Upper lobe of right lung (tissue), 1 donor: ENCODE measurements around the gene ATP12A. TPM values are rescaled to one million over a fixed set of nuclear protein-coding genes. Genes with fewer than 3 reads are reported as not detected.
"Not testable (repeated sequence)": the region's sequence is repeated elsewhere in the genome, so short reads cannot be mapped to it uniquely, and the experiment has no call there.

Experiments
- ATAC-seq: fragments of 200-7000 bp; cut with Tn5 transposase; one replicate; pipeline ENCODE4 v1.9.1; 2020; ENCODE audit warnings: mild to moderate bottlenecking, moderate library complexity
- DNase-seq: peaks from one replicate; pipeline ENCODE4 v3.0.0-alpha.2; 2020
- H3K27ac ChIP-seq: fragments of 200-600 bp; one replicate; pipeline ENCODE4 v1.8.0; 2022
- H3K27me3 ChIP-seq: fragments of 200-600 bp; one replicate; pipeline ENCODE4 v1.8.0; 2022; ENCODE audit warnings: mild to moderate bottlenecking
- H3K36me3 ChIP-seq: fragments of 200-600 bp; one replicate; pipeline ENCODE4 v1.8.0; 2022
- H3K4me1 ChIP-seq: fragments of 200-600 bp; one replicate; pipeline ENCODE4 v1.8.0; 2022
- H3K4me3 ChIP-seq: fragments of 200-600 bp; one replicate; pipeline ENCODE4 v1.8.0; 2022; ENCODE audit warnings: mild to moderate bottlenecking
- H3K9me3 ChIP-seq: fragments of 200-600 bp; one replicate; pipeline ENCODE4 v1.8.0; 2022
- intact Hi-C: fragments of 100-400 bp; cut with DNase I; formaldehyde crosslinking; loops from one replicate; pipeline ENCODE4 v1.11.0; 2022
- total RNA-seq: library from RNA; stranded (reverse); fragmentation: NEBNext Ultra II Directional; extraction: Animal tissue kit (Norgen Biotek cat#: 25700); gene quantifications from one replicate; pipeline ENCODE4 v1.2.1, GENCODE V29; 2021
- TF ChIP-seq, protein P1 (sequence below): fragments of 200-600 bp; IDR thresholded peaks from one replicate; pipeline ENCODE4 v1.8.0; 2022; ENCODE audit warnings: antibody characterized with exemption
- donor health status: DM: no; HTN: yes; CAD: no; lungs with severe emphysema.

Gene ATP12A
- total RNA-seq, 1 donor from 2014 or later: not detected

DNA sequence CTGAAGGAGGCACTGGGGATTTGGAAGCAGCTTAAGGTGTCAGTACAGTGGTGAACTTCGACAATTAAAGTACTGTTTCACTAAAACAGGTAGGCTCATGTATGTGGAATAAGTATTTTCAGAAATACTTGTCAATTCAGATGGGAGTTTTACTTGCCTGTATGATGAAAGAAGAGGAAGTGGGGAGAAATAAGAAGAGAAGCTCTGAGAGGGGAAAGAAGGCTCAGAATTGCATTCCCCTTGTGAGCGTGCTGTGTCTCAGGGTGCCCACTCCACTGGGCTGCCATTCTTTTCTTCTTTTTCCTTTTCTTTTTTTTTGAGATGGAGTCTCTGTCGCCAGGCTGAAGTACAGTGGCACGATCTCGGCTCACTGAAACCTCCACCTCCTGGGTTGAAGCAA is 45.2 kb downstream of the ATP12A start:
- Histone ChIP-seq H3K4me3 (no peak overlapping the region), H3K27me3 (no peaks in the 10 kb centered on the region), H3K27ac (no peak overlapping the region), H3K36me3 (no peaks in the 10 kb centered on the region), H3K4me1 (no peaks in the 10 kb centered on the region), H3K9me3 (no peaks in the 10 kb centered on the region)
- DNase-seq (no peak), ATAC-seq (no peak)
- intact Hi-C loops: no loop called here
- TF ChIP-seq, protein P1, sequence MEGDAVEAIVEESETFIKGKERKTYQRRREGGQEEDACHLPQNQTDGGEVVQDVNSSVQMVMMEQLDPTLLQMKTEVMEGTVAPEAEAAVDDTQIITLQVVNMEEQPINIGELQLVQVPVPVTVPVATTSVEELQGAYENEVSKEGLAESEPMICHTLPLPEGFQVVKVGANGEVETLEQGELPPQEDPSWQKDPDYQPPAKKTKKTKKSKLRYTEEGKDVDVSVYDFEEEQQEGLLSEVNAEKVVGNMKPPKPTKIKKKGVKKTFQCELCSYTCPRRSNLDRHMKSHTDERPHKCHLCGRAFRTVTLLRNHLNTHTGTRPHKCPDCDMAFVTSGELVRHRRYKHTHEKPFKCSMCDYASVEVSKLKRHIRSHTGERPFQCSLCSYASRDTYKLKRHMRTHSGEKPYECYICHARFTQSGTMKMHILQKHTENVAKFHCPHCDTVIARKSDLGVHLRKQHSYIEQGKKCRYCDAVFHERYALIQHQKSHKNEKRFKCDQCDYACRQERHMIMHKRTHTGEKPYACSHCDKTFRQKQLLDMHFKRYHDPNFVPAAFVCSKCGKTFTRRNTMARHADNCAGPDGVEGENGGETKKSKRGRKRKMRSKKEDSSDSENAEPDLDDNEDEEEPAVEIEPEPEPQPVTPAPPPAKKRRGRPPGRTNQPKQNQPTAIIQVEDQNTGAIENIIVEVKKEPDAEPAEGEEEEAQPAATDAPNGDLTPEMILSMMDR: no peak

DNA sequence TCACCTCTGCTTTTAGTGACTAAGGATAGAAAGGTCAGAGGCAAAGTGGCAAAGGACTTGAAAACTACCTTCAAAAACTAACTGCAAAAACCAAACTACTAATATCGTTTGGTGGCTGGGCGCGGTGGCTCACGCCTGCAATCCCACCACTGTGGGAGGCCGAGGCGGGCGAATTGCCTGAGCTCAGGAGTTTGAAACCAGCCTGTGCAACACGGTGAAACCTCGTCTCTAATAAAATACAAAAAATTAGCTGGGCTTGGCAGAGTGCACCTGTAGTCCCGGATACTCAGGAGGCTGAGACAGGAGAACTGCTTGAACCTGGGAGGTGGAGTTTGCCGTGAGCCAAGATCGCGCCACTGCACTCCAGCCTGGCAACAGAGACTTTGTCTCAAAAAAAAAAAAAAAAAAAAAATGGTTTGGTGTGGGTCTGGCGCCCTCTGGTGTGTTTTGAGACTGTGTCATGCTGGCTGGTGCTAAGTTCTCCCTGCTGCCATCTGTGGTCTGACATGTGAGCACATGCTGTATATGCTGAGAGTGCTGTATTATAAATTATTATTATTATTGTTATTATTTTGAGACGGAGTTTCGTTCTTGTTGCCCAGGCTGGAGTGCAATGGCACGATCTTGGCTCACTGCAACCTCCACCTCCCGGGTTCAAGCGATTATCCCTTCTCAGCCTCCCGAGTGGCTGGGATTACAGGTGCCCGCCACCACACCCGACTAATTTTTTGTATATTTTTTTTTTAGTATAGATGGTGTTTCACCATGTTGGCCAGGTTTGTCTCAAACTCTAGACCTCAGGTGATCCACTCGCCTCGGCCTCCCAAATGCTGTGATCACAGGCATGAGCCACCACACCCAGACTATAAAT is 47.8 kb downstream of the ATP12A start:
- Histone ChIP-seq H3K4me3 (no peak overlapping the region), H3K36me3 (no peaks in the 10 kb centered on the region), H3K27me3 (no peaks in the 10 kb centered on the region), H3K4me1 (no peaks in the 10 kb centered on the region), H3K27ac (no peak overlapping the region), H3K9me3 (no peaks in the 10 kb centered on the region)
- no peak for DNase-seq
- ATAC-seq: peak; percentile 98
- TF ChIP-seq, protein P1: peak; percentile 77
- intact Hi-C loops: no loop called here

DNA sequence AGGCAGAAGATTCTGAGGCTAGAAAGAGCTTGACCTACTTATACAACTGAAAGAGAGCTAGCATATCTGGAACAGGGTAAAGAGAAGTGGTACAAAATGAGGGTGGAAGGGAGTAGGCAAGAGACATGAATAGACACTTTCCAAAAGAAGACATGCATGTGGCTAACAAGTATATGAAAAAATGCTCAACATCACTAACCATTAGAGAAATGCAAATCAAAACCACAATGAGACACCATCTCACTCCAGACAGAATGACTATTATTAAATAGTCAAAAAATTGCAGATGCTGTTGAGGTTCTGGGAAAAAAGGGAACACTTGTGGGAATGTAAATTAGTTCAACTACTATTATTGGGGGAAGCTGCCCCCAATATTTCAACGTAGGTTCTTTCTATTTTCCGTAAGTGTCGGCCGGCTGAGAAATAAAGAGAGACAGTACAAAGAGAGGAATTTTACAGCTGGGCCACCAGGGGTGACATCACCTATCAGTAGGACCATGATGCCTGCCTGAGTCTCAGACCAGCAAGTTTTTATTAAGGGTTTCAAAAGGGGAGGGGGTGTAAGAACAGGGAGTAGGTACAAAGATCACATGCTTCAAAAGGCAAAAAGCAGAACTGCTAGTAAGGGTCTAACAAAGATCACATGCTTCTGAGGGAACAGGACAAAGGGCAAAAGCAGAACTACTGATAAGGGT is 50.8 kb downstream of the ATP12A start:
- intact Hi-C loops, H3K4me3 ChIP-seq, H3K36me3 ChIP-seq, H3K9me3 ChIP-seq, H3K4me1 ChIP-seq, ATAC-seq, DNase-seq, H3K27me3 ChIP-seq, H3K27ac ChIP-seq: not testable (repeated sequence)

DNA sequence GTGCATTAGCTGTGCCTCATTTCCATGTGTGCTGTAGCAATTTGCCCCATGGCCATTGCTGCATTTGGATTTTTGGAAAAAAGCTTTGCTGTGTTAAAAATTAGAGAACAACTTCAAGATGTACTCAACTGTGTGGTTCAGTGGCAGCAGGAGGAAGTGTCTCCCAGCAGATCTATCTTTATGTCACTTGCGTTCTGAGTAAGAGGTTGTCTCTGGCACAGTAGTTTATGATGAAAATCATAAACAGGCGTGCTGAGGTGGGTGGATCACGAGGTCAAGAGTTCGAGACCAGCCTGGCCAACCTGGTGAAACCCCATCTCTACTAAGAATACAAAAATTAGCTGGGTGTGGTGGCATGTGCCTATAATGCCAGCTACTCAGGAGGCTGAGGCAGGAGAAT is 54.7 kb downstream of the ATP12A start:
- no peaks in the 10 kb centered on the region for H3K4me1 ChIP-seq
- no peaks in the 10 kb centered on the region for H3K9me3 ChIP-seq
- no peak overlapping the region for H3K4me3 ChIP-seq
- TF ChIP-seq, protein P1: no peak
- DNase-seq (no peak), ATAC-seq (no peak)
- H3K27ac ChIP-seq: no peak overlapping the region
- no peaks in the 10 kb centered on the region for H3K36me3 ChIP-seq
- no peaks in the 10 kb centered on the region for H3K27me3 ChIP-seq
- intact Hi-C loops: no loop called here

DNA sequence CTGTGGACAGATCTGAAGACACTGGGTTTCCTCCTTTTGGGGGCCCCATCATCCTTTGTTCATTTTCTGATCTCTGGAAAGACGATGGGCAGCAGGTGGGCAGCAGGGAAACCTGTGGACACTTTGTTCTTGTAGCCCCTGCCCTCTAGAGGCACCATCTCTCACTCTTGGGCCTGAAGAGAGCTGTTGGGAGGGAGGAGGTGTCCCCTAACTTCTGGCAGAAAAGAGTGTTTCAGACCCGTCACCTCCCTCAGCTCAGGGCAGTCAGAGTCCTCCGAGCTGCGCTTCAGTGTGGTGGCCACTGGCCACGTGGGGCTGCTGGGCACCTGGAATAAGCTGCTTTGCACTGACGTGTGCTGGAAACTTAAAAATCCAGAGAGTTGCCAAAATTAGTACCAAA is 56.8 kb downstream of the ATP12A start:
- Histone ChIP-seq H3K27me3 (no peaks in the 10 kb centered on the region), H3K27ac (no peak overlapping the region), H3K4me3 (no peak overlapping the region), H3K36me3 (no peaks in the 10 kb centered on the region), H3K4me1 (no peaks in the 10 kb centered on the region), H3K9me3 (no peaks in the 10 kb centered on the region)
- DNase-seq: no peak
- no peak for ATAC-seq
- intact Hi-C loops: no loop called here
- TF ChIP-seq, protein P1: no peak

DNA sequence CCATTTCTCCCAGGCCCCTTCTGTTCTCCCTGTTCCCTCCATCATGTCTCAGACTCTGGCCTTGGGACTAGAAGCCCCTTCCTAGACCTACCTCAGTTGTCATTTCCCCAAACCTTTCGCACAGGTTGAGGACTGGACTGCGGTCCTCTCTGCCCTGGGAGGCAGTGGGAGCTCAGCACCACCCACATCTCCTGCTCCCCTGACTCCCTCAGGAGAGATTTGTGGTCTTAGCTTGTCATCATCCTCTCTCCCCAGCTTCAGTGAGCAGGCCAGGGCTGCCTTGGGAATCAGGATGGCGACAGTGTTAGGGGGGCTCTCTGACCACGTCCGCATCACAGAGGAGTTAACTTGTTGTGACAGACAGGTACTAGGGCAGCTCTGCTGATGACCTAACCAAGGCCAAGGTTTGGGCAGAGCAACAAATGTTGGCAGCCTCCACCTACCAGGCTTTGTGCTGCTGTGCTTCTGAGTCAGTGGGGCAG is 58.2 kb downstream of the ATP12A start:
- intact Hi-C loops: no loop called here
- no peak overlapping the region for H3K27ac ChIP-seq
- no peaks in the 10 kb centered on the region for H3K36me3 ChIP-seq
- no peaks in the 10 kb centered on the region for H3K27me3 ChIP-seq
- no peaks in the 10 kb centered on the region for H3K9me3 ChIP-seq
- H3K4me3 ChIP-seq: no peak overlapping the region
- H3K4me1 ChIP-seq: no peaks in the 10 kb centered on the region
- ATAC-seq: no peak
- TF ChIP-seq, protein P1: no peak
- no peak for DNase-seq
